ENCODE results near the gene COG1. TPM values are rescaled to one million over a fixed set of nuclear protein-coding genes. Genes with fewer than 3 reads are reported as not detected.

The COG1 gene
- polyA plus RNA-seq, 1 of the 3 experiments (the other 2 are of a cell fraction) = 52.8 TPM

GRCh38 chr17:73251871-73252270 is 59.0 kb downstream of the COG1 start:
- Histone ChIP-seq H3K9me2 (no peaks in the 10 kb centered on the region), H3K79me2 (ENCODE audit: insufficient read depth) (no peaks in the 10 kb centered on the region), H3K27ac (ENCODE audit: low read depth in 2 of 2, low read length in 1 of 2) (no peak overlapping the region), H3K4me1 (ENCODE audit: control insufficient read depth in 1 of 2, insufficient read depth in 2 of 2, low read depth in 1 of 2, low read length in 1 of 2) (peaks cover 0 to 14% of the 10 kb centered on the region in 2 experiments; a peak in 1 of 4 replicates), H3K4me3 (ENCODE audit: low read depth in 2 of 2, low read length in 1 of 2) (no peak overlapping the region), H3F3A (replicated peaks; ENCODE audit: insufficient read depth) (no peaks in the 10 kb centered on the region), H3K9ac (no peak overlapping the region), H4K20me1 (ENCODE audit: insufficient read depth) (no peaks in the 10 kb centered on the region), H3K9me3 (no peaks in the 10 kb centered on the region), H2AFZ (ENCODE audit: low read depth) (no peak overlapping the region), H3K27me3 (ENCODE audit: insufficient read depth) (no peaks in the 10 kb centered on the region), H3K36me3 (replicated peaks in 1 of 2; ENCODE audit: control insufficient read depth in 1 of 2, insufficient read depth in 2 of 2, low read length in 1 of 2) (peaks cover 5 to 24% of the 10 kb centered on the region in 2 experiments), H3K4me2 (no peak overlapping the region)
- POLR2A ChIA-PET = no interaction called here
- 77% methylated on average over 8 of the region's 8 CpGs for WGBS (ENCODE audit: low lambda C conversion rate)
- TF ChIP-seq FOSL2 (IDR thresholded peaks at IDR 0.05; ENCODE audit: borderline replicate concordance, low read depth) (no peak), YY1 (IDR thresholded peaks at IDR 0.05; ENCODE audit: low read depth) (no peak), CTCF (IDR thresholded peaks at IDR 0.05) (no peak), MEF2A (IDR thresholded peaks at IDR 0.05; ENCODE audit: borderline replicate concordance, low read depth) (no peak), RFX5 (IDR thresholded peaks at IDR 0.05; ENCODE audit: low read length) (no peak), IRF3 (IDR thresholded peaks at IDR 0.05; ENCODE audit: low read depth, low read length) (no peak), REST (IDR thresholded peaks at IDR 0.05; ENCODE audit: low read depth, low read length) (no peak), NFIC (IDR thresholded peaks at IDR 0.05; ENCODE audit: borderline replicate concordance) (no peak), MAX (IDR thresholded peaks at IDR 0.05; ENCODE audit: low read depth) (no peak), RCOR1 (IDR thresholded peaks at IDR 0.05; ENCODE audit: low read length) (no peak), TEAD4 (IDR thresholded peaks at IDR 0.05; ENCODE audit: borderline replicate concordance, insufficient read depth) (no peak), POLR2AphosphoS5 (IDR thresholded peaks at IDR 0.05; ENCODE audit: low read depth, low read length) (no peak), RXRA (IDR thresholded peaks at IDR 0.05; ENCODE audit: borderline replicate concordance, low read depth) (no peak), GATA2 (CRISPR knock-in tag; IDR thresholded peaks at IDR 0.05) (no peak), USF1 (IDR thresholded peaks at IDR 0.05; ENCODE audit: borderline replicate concordance, low read depth) (no peak), JUND (IDR thresholded peaks at IDR 0.05) (no peak), RAD21 (IDR thresholded peaks at IDR 0.05; ENCODE audit: low read length) (no peak), PBX3 (IDR thresholded peaks at IDR 0.05) (no peak), GABPA (IDR thresholded peaks at IDR 0.05; ENCODE audit: low read depth) (no peak)
- CTCF ChIA-PET = interaction anchor here (1.0 to 22.4 kb wide), 4 partner anchors 12 to 525 kb away, joined by 4 to 691 read pairs (median 44); partner anchors contain the start of gene COG1
- DNase-seq = no peak
